Mammary epithelial cell (primary cell): ENCODE data around the gene CNN2.

ENCODE experiments used
- EZH2 ChIP-seq: IDR thresholded peaks from 2 replicates; pipeline ENCODE4 v1.6.1; 2012; ENCODE audit warnings: low read length, inconsistent platforms, borderline replicate concordance
- TF ChIP-seq, protein P1 (sequence below), 2 donors: IDR thresholded peaks in 1 of 2; conservative IDR thresholded peaks in 1 of 2; 2 replicates each; pipeline ENCODE4 v1.5.1; 2011 to 2012; ENCODE audit warnings: inconsistent platforms in 2 of 2, low read length in 2 of 2, mild to moderate bottlenecking in 2 of 2, control low read depth in 1 of 2, low read depth in 1 of 2; ENCODE audit not compliant: insufficient read depth in 1 of 2; ENCODE audit errors: extremely low read depth in 1 of 2

DNA sequence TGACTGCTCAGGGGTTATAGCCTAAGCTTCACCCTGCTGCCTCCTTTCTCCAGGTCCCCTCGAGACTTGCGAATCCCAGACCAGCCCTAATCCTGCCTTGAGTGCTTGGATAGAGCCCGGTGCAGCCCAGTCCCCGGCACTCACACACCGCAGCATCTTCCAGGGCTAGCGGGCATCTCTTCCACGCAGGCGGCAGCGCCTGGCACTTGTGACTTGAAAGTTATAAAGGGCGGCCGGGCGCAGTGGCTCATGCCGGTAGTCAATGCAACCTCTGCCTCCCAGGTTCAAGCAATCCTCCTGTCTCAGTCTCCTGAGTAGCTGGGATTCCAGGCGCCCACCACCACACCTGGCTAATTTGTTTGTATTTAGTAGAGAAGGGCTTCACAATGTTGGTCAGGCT is 40.3 kb upstream of the CNN2 start:
- no peak for TF ChIP-seq EZH2
- TF ChIP-seq, protein P1, sequence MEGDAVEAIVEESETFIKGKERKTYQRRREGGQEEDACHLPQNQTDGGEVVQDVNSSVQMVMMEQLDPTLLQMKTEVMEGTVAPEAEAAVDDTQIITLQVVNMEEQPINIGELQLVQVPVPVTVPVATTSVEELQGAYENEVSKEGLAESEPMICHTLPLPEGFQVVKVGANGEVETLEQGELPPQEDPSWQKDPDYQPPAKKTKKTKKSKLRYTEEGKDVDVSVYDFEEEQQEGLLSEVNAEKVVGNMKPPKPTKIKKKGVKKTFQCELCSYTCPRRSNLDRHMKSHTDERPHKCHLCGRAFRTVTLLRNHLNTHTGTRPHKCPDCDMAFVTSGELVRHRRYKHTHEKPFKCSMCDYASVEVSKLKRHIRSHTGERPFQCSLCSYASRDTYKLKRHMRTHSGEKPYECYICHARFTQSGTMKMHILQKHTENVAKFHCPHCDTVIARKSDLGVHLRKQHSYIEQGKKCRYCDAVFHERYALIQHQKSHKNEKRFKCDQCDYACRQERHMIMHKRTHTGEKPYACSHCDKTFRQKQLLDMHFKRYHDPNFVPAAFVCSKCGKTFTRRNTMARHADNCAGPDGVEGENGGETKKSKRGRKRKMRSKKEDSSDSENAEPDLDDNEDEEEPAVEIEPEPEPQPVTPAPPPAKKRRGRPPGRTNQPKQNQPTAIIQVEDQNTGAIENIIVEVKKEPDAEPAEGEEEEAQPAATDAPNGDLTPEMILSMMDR (conservative IDR thresholded peaks at IDR 0.05 in 1 of 2, IDR thresholded peaks at IDR 0.05 in 1 of 2; ENCODE audit: extremely low read depth in 1 of 2, insufficient read depth in 1 of 2, low read depth in 1 of 2, low read length in 2 of 2): no peak
